GM21576 (cell line): Measurements from ENCODE around the gene CDH13.

Experiments used
- ATAC-seq: cut with Tn5 transposase; IDR thresholded peaks from one replicate; pipeline ENCODE4 v1.9.1; 2021; ENCODE audit warnings: mild to moderate bottlenecking, moderate library complexity; ENCODE audit not compliant: unreplicated experiment

The CDH13 gene

DNA sequence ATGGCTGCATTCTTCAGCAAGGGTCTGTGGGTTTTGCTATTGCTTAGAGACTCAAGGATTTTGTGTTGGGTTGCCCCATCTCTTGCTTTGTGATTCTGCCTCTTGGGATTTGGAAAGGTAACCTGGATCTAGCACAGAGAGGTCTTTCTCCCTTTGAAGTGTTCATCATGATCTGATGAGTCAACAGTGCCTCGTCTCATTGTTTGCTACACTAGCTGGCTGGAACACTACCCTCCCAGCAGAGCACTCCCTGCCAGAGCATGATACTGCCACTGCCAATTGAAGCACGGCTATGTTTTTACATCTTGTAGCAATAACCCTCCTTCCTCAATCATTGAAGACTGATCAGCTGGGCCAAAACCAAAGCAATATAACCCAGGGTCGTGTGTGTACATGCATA lies 361.0 kb downstream of the CDH13 start:
- ATAC-seq, result no peak

GRCh38 chr16:82990155-82990554 lies 363.4 kb downstream of the CDH13 start:
- no peak for ATAC-seq

GRCh38 chr16:82991410-82991809 lies 364.6 kb downstream of the CDH13 start:
- no peak for ATAC-seq

DNA sequence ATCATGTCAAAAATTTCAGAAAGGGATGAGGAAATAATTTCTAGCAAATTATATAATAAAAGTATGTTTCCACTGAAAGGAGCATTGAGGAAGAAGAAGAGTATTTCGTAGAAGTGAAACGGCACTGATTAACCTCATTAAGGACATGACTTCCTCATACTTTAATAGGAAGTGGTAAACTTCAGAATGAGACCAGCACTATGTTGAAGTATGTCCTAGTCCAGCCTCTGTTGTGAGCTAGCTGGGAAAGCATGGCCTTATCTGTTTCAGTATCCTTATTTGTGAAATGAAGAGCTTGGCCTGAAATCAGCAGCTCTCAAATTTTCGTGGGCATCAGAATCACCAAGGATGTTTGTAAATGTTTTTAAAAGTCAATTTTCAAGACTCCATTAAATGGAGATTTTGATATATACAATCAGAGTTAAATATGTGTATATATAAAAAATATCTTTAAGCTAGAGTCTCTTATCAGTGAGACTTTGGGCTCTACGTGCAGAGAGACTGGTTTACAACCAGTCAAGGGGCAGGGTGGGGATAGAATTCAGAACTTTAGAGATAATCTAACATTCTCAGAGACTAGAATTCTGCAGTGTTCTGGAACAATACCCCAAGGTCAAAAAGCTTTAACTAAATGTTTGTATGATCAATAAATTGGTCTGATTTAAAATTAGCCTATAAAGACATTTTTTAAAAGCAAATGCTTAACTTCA lies 365.4 kb downstream of the CDH13 start:
- no peak for ATAC-seq

DNA sequence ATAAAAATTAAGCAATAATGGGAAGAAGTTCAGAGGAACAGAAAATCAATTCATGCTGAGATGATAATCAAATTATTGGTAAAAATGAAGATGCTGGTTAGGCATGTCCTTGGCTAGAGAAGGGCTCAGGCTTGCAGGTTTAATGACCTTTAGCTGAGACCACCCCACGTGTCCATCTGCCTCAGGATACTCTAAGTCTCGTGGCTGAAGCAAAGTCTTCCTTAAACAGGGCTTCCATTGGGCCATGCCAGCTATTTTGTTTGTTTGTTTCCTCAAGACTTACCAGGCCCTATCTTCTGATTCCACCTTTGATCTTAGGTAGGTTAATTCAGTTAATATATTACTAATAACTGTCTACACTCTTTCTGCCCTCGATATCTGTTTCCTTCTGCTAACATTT lies 366.0 kb downstream of the CDH13 start:
- ATAC-seq, result no peak

- ATAC-seq, result no peak
Measured at GRCh38 chr16:82993415-82993814, 366.6 kb downstream of the CDH13 start.

DNA sequence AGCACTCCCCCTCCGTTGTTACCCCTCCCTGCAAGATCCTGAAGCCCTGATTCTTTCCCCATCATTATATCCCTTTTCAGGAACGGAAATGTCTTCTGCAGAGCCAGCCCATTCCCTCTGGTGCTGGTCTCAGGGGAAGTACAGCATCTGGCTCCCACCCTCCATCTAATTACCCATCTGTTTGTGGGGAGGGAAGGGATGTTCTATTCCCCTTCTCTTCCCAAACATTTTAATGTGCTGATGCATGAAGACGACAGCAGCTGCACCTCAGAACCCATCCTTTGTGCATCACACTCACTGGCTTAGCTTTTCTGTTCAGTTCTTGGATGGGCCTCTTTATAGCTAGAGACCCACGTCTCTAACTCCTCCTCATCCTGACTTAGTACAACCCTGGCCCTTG lies 367.2 kb downstream of the CDH13 start:
- no peak for ATAC-seq

DNA sequence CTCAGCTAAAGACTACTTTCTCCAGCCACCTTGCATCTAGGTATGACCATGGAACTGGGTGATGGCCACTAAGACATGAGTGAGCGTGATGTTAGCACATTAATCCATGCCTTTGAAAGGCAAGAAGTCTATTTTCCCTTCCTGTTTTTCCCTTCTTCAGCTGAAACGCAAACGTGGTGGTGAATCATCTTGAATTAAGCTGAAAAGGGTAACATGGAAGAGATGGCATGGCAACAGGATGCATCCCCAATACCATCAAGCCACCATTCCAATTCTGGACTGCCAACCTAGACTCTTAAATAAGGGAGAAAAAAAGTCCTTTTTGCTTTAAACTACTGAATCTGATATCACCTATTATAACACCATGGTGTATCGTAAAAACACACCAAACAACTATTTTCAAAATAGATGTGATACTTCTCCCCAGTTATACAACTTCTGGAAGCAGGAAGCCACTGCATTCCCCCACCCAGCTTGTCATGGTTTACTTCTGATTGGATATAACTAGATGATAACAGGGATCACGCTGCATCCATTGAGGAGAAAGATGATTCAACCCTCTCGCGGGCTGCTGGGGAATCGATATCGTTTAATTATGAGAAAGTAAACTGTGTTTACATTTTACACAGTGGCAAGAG lies 368.6 kb downstream of the CDH13 start:
- no peak for ATAC-seq

- ATAC-seq, result no peak
Measured at GRCh38 chr16:82995924-82996441, 369.2 kb downstream of the CDH13 start.

- no peak for ATAC-seq
Measured at GRCh38 chr16:82996814-82997213, 370.0 kb downstream of the CDH13 start.

GRCh38 chr16:82999711-83000110 lies 372.9 kb downstream of the CDH13 start:
- ATAC-seq, result no peak

DNA sequence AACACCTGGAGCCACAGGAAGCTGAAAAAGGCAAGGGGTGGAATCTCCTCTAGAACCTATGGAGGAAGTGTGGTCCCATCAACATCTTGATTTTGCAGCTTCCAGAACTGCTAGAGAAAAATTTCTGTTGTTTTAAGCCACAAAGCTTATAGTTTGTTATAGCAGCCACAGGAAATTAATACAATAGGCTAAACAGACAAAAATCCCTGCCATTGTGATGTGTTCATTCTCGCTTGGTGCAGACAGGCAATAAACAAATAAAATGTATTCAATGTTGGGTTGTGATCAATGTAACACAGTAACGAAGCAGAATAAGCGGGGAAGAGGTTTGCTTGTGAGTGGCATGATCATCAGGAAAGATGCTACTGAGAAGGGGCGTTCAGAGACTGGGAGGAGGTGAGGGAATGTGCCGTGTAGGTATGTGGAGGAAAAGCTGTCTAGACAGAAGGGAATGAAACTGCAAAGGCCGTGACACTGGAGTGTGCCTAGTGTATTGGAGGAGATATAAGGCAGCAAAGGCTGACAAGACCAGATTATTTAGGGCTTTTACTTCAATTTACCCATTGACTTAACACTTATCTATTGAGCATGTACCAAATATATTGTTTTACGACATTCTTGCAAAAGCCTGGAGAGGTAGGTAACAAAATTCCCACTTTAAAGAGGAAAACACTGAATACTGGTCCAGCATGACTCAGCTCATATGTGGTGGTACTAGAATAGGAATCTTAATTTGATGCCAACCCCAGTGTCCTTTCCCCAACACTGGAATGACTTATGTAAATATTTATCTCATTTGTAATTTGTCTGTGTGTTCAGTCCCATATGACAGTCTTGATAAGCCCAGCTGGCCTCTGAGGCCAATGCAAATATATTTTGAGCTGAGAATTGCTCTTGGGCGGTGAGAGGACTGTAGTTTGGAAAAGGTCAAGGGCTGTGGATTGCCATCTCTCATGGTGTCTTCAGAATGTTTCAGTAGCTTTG lies 375.9 kb downstream of the CDH13 start:
- no peak for ATAC-seq

DNA sequence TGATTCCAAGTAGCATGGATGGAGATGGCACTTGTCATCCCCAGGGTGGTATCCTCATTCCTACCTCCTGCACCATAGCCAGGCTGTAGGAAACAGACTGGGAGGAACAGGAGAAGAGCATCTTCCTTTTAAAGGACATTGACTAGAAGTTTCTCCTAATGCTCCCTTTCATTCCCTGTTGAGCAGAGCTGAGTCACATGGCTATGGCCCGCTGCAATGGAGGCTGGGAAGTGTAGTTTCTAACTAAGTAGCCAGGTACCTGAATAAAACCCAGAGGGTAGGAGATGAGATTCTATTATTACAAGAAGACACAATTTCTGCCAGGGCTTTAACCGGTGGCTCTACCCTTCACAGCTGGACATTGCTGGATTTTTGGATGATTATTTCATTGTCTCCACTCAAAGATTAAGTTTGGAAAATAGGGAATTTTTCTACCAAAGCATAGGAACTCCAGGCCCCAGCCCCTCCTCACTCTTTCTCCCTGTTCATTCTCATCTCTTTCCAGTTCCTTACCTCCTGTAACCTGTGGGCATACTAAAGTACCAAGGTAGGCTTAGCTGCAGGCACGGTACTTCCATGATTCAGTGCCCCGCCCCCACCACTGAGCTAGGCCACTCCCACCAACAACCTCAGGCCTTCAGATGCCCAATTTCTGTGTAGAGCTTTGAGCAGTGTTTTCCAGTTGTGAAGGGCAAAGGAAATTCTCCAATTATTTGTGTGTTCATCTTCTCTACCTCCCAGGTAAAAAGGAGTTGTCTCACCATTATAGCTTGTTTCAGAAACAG lies 378.3 kb downstream of the CDH13 start:
- ATAC-seq, result no peak

- ATAC-seq, result no peak
Measured at GRCh38 chr16:83005653-83006160, 378.9 kb downstream of the CDH13 start.

DNA sequence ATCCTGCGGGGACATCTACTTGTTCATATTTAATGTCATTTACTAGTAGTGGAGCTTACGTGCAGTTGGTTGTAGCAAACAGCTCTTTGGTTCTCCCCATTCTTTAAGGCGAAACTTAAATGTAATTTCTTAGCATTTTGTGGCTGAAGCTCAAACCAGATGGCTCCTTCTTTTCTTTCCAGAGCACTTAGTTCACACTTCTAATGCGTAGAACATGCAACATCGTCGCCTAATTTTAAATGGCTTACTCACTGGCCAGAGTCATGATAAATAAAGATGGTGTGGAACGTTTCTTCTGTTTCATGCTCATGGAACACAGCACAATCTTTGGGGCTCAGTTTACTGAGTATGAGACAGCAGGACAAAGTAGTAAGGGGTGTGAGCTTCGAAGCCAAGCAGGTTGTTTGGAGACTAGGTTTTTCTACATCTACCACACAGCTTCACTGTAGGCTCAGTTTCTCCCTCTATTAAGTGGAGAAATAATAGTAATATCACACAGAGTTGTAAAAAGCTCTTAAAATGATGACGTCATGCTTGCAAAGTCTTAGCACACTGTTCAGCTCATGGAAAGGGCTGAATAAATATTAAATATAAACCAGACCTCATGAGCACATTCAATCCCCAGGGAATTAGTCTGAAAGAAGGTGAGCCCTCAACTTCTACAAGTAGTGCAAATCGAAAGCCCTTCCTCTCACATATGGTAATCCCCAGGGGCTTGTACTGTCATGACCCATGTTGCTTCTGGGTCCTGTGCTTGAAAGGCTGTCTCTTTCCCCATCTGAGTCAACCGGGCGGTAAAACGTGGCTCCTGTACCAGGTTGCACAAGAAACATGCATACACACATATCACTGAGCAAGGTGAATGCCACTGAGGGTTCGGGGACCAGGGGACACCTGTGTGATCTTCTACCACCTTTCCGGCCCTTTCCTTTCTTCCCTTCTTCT lies 384.3 kb downstream of the CDH13 start:
- ATAC-seq, result no peak

- no peak for ATAC-seq
Measured at GRCh38 chr16:83011939-83012338, 385.2 kb downstream of the CDH13 start.

- ATAC-seq, result no peak
Measured at GRCh38 chr16:83013071-83013470, 386.3 kb downstream of the CDH13 start.

GRCh38 chr16:83019963-83020362 lies 393.2 kb downstream of the CDH13 start:
- no peak for ATAC-seq

GRCh38 chr16:83021045-83021444 lies 394.3 kb downstream of the CDH13 start:
- ATAC-seq, result no peak
